ENCODE results near the gene MRPS2. TPM values are rescaled to one million over a fixed set of nuclear protein-coding genes. Genes with fewer than 3 reads are reported as not detected.

The MRPS2 gene
- total and polyA plus RNA-seq, 2 of the 4 experiments (the other 2 are of a cell fraction), result 53.1 to 104 TPM

GRCh38 chr9:135468854-135469521 is 31.5 kb upstream of the MRPS2 start:
- Histone ChIP-seq H2BK120ac (ENCODE audit: low read depth, low read length) (peak overlapping the region; percentile 50), H2AK5ac (ENCODE audit: low read depth, low read length) (no peak overlapping the region), H3K27me3 (ENCODE audit: control insufficient read depth, insufficient read depth, low read length) (no peaks in the 10 kb centered on the region), H3K9ac (ENCODE audit: low read depth, low read length) (no peak overlapping the region), H3K23ac (ENCODE audit: low read depth, low read length) (0 out of 2 replicates have a peak overlapping the region, but pooled peaks have one; percentile 3), H2BK20ac (ENCODE audit: low read depth, low read length) (peak overlapping the region; percentile 3; the same call in 1 of the 2 replicates), H2BK5ac (ENCODE audit: low read depth, low read length, poor library complexity, severe bottlenecking) (no peak overlapping the region), H3K18ac (ENCODE audit: low read depth, low read length) (no peak overlapping the region), H4K91ac (ENCODE audit: insufficient read depth, low read depth, low read length) (peak overlapping the region; percentile 32; the same call in 1 of the 2 replicates), H3K4ac (ENCODE audit: low read depth, low read length) (no peak overlapping the region), H3K4me2 (ENCODE audit: low read depth, low read length) (peak overlapping the region; percentile 81), H4K20me1 (ENCODE audit: insufficient read depth, low read length) (no peaks in the 10 kb centered on the region), H2AK9ac (replicated peaks; ENCODE audit: low read depth, low read length, poor library complexity) (no peak overlapping the region), H3K4me1 (ENCODE audit: control insufficient read depth, insufficient read depth, low read length) (peaks cover 4% of the 10 kb centered on the region; the same call in 1 of the 2 replicates), H3K9me1 (ENCODE audit: insufficient read depth, low read length) (no peaks in the 10 kb centered on the region; the same call in 1 of the 2 replicates), H3K36me3 (ENCODE audit: control insufficient read depth, insufficient read depth, low read length) (no peaks in the 10 kb centered on the region), H4K5ac (ENCODE audit: low read depth, low read length) (no peak overlapping the region), H4K8ac (ENCODE audit: low read depth in 2 of 2, low read length in 2 of 2) (peak overlapping the region in 1 of 2 experiments; percentile 69; a peak in 2 of 4 replicates), H3K4me3 (ENCODE audit: insufficient read depth, low read depth, low read length) (no peak overlapping the region), H3K9me3 (ENCODE audit: control insufficient read depth, insufficient read depth, low read length) (no peaks in the 10 kb centered on the region), H3K27ac (ENCODE audit: insufficient read depth, low read length) (no peak overlapping the region), H3K79me1 (ENCODE audit: low read depth in 1 of 2, low read length in 2 of 2) (no peaks in the 10 kb centered on the region), H3K14ac (replicated peaks; ENCODE audit: low read depth, low read length) (peak overlapping the region; percentile 37; the same call in 1 of the 2 replicates), H2BK15ac (ENCODE audit: low read depth, low read length) (no peak overlapping the region), H2AFZ (replicated peaks; ENCODE audit: low read length, poor library complexity) (peak overlapping the region; percentile 64), H3K56ac (ENCODE audit: extremely low read depth, insufficient read depth, low read length) (peak overlapping the region; percentile 26; the same call in 1 of the 2 replicates)
- 18% methylated on average over 5 of the region's 16 CpGs; no CpG with 5 or more reads in 1 of the 2 experiments for WGBS, 2 experiments (ENCODE audit: extremely low coverage in 2 of 2, insufficient read length in 1 of 2)
- intact Hi-C loops (cut with micrococcal nuclease) (no loop called here), dilution Hi-C loops (cut with HindIII; ENCODE audit: low sequenced_read_pairs, unreplicated experiment) (no loop called here), in situ Hi-C loops (cut with MboI; ENCODE audit: low sequenced_read_pairs) (no loop called here)
- BruUV-seq (replicated peaks), result no TSS peak
- ChIA-PET POLR2A (ENCODE audit: unreplicated experiment) (no interaction called here), CTCF (no interaction called here)
- DNase-seq (peak; percentile 46), ATAC-seq (ENCODE audit: low read depth) (peak; percentile 91)
- TF ChIP-seq MAFK (IDR thresholded peaks at IDR 0.05; ENCODE audit: low read depth, low read length) (peak; percentile 79), RCOR1 (IDR thresholded peaks at IDR 0.05; ENCODE audit: insufficient replicate concordance, low read length) (no peak)
